22Rv1 (cell line): ENCODE results near the gene GPR61.

Experiments used
- H3K27ac ChIP-seq: fragments of 450-650 bp; 2 replicates; pipeline ENCODE4 v1.5.1; 2017
- ZFX ChIP-seq: fragments of 450-650 bp; IDR thresholded peaks from 2 replicates; pipeline ENCODE4 v1.6.1; 2017; ENCODE audit warnings: antibody characterized with exemption, borderline replicate concordance
- TF ChIP-seq, protein P1 (sequence below): fragments of 450-650 bp; IDR thresholded peaks from 2 replicates; pipeline ENCODE4 v1.5.1; 2017; ENCODE audit warnings: mild to moderate bottlenecking

GPR61 gene

DNA sequence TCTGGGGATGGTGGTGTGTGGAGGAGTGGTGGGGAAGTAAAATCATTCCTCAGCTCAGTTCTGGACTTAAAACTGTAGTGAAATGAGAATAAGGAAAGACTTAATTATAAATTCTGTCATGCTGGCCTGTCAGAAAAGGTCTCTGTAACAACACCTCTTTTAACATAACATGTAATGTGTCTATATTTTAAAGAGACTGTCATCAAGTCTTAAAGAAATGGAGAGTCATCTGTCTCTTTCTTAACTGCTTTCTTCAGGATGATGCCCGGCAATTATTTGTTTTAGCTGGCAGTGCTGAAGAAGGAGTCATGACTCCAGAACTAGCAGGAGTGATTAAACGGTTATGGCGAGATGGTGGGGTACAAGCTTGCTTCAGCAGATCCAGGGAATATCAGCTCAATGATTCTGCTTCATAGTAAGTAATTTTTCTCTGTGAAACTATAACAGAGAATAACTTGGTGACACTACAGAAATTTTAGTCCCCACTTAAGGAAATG is 39.3 kb downstream of the GPR61 start:
- no peak overlapping the region for H3K27ac ChIP-seq
- TF ChIP-seq ZFX, result no peak
- TF ChIP-seq, protein P1, sequence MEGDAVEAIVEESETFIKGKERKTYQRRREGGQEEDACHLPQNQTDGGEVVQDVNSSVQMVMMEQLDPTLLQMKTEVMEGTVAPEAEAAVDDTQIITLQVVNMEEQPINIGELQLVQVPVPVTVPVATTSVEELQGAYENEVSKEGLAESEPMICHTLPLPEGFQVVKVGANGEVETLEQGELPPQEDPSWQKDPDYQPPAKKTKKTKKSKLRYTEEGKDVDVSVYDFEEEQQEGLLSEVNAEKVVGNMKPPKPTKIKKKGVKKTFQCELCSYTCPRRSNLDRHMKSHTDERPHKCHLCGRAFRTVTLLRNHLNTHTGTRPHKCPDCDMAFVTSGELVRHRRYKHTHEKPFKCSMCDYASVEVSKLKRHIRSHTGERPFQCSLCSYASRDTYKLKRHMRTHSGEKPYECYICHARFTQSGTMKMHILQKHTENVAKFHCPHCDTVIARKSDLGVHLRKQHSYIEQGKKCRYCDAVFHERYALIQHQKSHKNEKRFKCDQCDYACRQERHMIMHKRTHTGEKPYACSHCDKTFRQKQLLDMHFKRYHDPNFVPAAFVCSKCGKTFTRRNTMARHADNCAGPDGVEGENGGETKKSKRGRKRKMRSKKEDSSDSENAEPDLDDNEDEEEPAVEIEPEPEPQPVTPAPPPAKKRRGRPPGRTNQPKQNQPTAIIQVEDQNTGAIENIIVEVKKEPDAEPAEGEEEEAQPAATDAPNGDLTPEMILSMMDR, result no peak

DNA sequence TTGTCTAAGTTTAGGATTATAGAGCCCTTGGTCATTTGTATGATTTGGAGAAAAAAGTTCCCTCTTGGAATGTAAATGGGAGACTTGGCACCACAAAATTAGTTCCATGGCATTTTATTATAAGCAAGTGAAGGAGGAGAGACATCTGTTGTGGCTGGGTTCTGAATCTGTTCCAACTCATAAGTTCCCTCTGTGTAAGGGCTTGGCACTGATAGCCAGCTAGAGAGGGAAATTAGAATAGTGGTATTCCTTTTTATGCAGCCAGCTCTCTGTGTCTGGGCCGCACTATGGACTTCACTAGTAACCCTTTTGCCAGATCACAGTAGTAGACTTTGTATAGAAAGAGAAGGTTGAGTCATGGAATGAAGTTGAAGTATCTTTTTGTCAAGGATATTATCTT is 39.8 kb downstream of the GPR61 start:
- H3K27ac ChIP-seq, result no peak overlapping the region
- TF ChIP-seq, protein P1, result no peak
- no peak for TF ChIP-seq ZFX

DNA sequence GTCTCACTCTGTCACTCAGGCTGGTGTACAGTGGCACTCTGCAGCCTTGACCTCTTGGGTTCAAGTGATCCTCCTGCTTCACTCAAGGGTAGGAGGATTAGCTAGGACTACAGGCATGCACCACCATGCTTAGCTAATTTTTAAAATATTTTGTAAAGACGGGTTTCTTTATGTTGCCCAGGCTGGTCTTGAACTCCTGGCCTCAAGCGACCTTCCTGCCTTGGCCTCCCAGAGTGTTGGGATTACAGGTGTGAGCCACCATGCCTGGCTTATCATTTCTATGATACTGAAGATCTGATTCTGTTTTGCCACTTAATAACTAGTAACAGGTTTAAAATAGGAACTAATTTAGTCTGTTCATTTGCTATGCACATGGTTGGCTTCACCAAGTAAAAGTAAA is 42.3 kb downstream of the GPR61 start:
- no peak for TF ChIP-seq ZFX
- TF ChIP-seq, protein P1, result no peak
- H3K27ac ChIP-seq, result no peak overlapping the region

DNA sequence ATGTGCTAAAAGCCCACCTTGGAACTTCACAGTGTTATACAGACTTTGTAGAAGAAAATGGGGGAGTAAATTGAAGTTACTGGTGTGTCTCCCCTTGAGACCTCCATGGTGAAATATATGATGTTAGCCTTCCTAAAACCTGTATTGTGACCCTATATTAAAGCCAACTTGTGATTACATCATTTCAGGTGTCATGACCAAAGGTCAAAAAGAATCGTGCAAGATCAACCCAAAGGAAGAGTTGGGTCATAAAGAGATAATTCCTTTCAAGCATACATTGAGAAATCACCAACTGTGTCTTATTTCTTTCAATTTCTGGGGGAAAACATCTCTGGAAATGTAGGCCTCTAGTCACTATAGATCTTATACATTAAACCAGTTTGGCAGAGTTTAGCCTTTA is 45.1 kb downstream of the GPR61 start:
- no peak for TF ChIP-seq ZFX
- TF ChIP-seq, protein P1, result no peak
- no peak overlapping the region for H3K27ac ChIP-seq

DNA sequence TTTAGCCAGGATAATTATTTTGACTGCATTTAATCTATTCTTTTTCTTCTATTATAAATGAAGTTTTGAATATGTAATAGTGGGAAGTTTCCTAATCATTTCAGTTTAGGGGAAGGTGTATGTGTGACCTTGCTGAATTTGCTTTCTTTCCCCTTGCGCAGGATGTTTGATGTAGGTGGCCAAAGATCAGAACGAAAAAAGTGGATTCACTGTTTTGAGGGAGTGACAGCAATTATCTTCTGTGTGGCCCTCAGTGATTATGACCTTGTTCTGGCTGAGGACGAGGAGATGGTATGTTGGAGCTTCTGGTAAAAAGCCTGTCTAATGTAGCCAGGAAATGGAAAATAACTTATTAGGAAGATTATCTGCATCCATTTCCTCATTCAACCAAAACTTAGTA is 46.4 kb downstream of the GPR61 start:
- H3K27ac ChIP-seq, result no peak overlapping the region
- TF ChIP-seq, protein P1, result no peak
- no peak for TF ChIP-seq ZFX

DNA sequence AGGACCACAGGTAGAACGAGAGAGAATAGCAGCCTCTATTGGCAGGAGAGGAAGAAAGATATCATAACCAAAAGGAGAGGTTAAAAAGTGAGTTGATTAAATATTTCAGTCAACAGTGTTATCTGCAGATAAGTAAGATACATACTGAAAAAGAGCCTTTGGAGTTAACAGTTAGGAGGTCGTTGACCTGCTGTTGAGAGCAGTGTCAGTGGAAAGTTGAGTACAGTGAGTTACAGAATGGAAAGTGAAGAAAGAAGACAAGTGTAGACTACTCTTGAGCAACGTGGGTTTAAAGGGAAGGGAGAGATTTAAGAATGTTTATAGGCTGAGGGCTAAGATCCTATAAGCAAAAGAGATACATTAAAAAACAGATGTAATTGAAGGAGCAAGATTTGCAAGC is 49.5 kb downstream of the GPR61 start:
- no peak overlapping the region for H3K27ac ChIP-seq
- no peak for TF ChIP-seq ZFX
- TF ChIP-seq, protein P1, result no peak

DNA sequence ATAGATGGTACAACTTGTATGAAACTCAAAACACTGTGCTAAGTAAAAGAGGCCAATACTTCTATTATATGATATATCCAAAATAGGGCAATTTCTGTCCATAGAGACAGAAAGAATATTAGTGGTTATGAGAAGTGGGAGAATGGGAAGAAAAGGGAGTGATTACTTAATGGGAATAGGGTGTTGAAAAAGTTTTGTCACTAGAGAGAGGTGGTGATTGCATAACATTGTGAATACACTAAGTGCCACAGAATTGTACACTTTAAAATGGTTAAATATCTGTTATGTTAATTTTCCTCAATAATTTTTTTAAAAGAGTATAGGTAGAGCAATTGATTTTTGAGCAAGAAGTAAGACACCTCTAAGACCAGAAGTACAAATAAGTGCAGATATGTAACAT is 50.0 kb downstream of the GPR61 start:
- no peak for TF ChIP-seq ZFX
- TF ChIP-seq, protein P1, result no peak
- H3K27ac ChIP-seq, result no peak overlapping the region
